Measurements from ENCODE around the gene C1orf115.
"Not testable (repeated sequence)": the region's sequence is repeated elsewhere in the genome, so short reads cannot be mapped to it uniquely, and the experiment has no call there.

C1orf115 gene

GRCh38 chr1:220695426-220695825 lies 5.3 kb downstream of the C1orf115 start:
- DNase-seq: no peak

GRCh38 chr1:220696226-220696862 lies 6.2 kb downstream of the C1orf115 start:
- DNase-seq: no peak

DNA sequence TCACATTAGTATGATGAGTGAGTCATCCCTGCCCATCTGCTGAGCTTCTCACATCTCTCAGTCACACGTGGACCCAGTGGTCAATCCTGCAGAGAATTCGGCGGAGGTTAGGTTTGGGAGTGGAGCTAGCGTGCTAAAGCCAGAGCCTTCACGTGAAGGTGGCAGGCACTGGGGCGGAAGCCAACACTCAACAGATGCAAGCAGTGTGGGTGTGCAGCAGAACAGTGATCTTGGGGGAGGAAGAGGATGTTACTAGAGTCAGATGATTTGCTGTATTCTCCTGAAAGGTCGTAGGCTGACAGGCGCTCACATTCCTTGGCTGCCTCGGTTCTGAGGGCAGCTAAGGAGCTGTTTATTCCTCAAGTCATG lies 6.7 kb downstream of the C1orf115 start:
- no peak for DNase-seq

- DNase-seq: no peak
Measured at GRCh38 chr1:220697326-220697725, 7.2 kb downstream of the C1orf115 start.

GRCh38 chr1:220698607-220699016 lies 8.4 kb downstream of the C1orf115 start:
- DNase-seq: no peak

DNA sequence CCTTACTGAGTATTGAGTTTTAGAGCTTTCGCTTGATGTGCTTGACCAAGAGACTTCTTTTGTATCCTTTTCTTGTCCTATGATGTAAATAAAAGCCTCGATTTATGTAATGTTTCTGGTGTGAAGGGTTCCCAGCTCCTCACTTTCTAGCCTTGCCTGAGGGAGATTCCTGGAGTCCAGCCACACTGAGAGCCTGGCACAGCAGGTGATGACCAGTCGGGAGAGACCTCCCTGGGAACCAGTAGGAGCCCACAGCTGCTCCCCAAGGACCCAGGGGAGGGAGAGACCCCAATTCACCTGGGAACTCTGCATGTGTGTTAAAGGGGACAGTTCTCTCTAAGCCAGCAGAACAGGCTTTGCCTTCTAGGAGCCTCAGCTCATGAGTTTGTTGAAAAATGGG lies 8.9 kb downstream of the C1orf115 start:
- DNase-seq: no peak

GRCh38 chr1:220700556-220701179 lies 10.5 kb downstream of the C1orf115 start:
- no peak for DNase-seq

DNA sequence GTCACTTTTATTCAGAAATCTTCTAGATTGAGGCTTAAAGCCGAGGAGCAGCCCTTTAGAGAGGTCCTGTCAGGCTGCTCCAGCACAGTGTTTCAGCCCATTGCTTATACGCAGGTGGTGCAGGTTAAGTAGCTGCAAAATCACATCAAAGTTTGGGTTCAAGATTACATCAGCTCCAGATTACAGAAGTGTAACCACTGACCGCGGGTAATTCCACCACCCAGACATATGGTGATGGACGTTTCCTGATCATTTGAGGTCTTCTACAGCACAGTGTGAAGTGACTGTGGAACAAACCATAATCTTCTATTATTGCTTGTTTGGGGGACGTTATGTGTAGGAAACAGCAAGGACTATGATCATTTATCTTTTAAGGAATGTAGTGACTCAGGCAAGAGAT lies 11.8 kb downstream of the C1orf115 start:
- no peak for DNase-seq

DNA sequence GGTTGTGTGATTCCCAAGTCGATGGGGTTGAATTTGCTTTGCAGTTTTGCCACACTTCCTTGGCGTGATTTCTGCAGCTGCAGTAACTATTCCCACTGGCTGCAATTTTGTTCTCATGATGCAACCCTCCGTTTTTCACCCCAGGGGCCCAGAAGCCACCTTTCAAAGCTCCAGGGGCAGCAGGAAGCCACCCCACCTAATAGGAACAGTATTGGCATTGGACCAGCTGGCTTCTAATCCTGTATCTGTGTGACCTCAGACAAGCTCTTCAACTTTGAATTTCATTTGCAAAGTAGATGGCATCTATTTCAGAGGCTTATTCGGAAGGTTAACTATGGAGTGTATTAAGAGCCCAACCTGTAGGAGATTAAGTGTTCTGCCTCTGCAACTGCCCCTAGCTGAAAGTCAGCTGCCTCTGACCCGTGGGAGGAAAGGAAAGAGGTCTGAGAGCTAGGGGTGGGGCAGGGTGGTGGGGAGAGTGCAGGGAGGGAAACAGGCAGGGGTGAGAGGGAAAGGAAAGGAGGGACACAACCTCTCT lies 12.6 kb downstream of the C1orf115 start:
- DNase-seq: no peak

DNA sequence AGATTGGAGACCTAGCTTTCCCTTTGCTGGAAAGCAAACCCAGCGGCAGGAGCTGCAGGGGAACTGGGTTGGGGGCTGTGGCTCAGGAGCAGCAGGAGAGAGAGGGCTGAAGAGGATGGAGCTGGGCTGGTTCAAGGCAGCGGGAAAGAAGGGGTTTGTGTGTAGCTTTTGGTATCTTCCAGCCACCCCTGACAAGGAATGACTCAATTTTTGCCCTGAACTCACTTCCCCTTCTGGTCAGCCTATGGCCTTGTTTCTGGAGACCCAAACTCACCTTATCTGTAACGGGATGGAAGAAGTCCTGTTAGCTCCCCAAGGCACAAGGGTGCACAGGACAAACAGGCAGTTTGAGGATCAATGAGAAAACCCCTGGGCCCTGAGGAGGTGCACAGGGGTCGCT lies 13.1 kb downstream of the C1orf115 start:
- no peak for DNase-seq

DNA sequence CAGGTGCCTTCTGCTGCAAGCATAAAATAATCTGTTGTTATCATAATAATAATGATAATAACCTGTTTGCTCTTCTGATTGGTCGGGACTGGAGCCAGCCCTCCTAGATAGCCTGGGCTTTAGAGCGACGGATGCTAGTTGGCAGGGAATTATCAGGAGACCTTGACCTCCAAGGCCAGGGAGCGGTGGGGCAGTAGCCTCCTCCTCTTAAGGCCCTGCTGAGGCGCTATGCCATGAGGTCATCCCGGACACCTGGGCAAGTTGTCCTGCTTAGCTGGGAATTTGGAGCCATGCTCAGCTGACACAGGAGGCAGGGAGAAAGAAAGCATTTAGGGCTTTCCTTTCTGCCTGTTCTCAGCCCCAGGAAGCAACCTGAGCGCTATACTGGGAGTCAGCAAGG lies 15.6 kb downstream of the C1orf115 start:
- DNase-seq: no peak

DNA sequence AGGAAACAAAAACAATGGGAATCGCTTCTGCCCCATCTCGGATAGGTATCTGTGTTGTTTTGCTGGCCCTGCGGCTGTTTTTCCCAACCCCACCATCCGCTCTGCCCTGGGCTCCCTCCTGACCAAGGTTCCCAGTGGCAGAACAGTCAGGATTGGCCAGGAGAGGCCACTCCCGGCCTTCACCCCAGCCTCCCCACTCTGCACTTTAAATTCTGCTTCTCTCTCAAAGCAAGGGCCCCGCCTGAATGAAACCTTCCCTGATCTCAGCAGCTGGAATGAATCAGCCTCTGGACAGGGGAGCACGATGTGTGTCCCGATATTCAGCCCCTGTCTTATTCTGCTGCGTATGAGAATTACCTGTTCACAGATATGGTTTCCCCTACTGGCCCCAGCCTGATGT lies 16.3 kb downstream of the C1orf115 start:
- no peak for DNase-seq

DNA sequence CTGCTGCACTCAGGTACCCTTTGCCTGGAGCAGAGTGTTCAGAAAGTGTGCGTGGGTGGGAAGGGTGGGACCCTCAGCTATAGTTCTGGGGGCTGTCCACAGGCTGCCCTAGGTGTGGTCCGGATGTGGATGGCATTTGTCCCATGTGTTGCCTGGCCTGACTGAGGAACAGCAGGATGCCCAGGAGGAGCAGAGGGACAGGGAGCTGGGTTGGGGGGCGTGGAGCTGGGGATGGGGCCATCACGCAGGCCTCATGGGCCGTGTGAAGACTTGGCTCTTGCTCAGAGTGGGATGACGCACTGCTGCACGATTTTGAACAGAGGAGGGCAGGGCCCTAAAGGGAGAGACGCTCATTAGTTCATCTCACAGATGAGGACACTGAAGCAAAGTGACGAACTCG lies 17.0 kb downstream of the C1orf115 start:
- DNase-seq: no peak

- no peak for DNase-seq
Measured at GRCh38 chr1:220708244-220708643, 18.1 kb downstream of the C1orf115 start.

- peak; percentile 57 for DNase-seq
Measured at GRCh38 chr1:220708936-220709801, 19.0 kb downstream of the C1orf115 start.

DNA sequence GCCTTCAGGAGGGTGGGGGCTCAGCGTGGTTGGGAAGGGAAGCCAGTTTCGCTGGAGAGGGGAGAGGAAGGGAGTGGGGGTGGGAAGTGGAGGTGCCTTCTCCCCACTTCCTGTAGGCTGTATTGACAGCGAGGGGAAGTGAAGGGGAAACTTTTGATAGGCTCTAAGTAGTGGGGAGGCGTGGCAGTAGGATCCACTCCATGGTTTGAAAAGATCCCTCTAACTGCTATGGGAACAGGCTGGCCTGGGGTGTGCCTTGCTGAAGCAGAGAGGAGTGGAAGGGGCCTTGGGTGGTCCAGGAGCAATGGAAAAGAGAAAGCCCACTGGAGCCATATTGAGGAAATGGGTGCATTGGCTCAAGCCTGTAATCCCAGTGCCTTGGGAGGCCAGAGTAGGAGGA lies 20.2 kb downstream of the C1orf115 start:
- DNase-seq: no peak

DNA sequence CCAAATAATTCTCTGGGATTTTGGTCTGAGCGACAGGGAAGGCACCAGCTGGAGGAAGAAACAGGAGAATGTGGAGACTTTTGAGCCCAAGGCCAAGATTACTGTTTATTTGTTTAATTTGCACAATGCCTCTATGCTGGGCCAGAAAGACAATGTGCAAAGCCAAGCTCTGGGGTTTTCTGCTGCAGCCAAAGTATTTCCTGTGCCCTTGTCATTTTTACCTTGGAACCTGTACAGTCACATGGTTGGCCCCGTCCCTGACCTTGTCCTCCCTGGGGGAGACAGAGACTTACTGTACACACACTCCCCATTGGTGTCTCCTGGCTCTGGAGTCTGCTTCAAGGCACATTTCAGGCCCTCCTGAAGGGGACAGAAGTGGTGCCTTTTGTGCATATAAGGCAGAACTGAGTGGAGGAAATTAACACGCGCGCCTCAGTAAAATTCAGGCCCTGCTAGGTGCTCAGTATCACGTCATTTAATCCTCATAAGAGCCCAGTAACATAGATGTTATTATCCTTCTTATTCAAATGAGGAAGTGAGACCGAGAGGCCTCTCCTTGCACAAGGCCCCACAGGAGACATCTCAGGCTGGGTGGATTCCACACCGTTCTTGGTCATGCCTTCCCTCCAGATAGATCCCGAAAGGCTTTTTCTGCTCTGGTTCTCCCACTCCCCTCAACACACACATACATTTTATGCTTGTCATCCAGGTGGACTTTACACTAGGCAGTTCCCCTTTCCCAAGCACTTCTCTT lies 21.1 kb downstream of the C1orf115 start:
- DNase-seq: no peak

DNA sequence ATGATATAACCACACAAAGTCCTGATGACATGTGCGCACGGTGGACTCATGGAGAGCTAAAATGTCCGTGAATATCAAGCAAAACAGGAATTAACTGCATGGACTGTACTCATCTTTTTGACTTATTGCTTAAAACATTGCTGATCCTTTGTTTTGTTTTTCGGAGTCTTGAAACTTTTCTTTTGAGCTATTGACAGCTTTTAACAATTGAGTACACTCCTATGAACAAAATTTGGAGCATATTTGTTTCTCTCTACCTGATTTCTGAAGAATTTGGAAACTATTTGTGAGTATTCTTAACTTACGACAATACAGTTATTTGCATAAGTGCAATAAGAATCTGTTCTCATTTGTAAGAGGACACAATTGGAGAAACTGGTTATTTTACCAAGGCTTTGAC lies 25.8 kb downstream of the C1orf115 start:
- DNase-seq: not testable (repeated sequence)

GRCh38 chr1:220717800-220718640 lies 27.9 kb downstream of the C1orf115 start:
- DNase-seq: no peak

DNA sequence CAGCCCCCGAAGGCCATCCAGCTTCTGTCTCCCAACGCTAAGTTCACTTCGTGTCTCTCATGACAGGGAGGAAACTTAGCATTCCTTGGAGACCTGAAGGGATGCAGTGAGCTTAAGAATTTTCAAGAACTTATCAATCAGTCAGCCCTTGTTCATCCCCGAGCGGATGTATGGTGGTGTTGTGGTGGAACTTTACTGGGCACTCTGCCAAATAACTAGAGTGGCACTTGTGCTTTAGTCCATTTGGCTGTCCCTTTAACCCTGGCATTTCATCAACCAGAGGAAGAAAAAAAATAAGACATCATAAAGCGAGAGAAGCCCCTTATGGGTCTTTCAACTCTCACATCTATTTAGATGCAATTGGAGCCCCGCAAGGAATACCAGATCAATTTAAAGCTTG lies 31.1 kb downstream of the C1orf115 start:
- DNase-seq: not testable (repeated sequence)

- DNase-seq: no peak
Measured at GRCh38 chr1:220726634-220727033, 36.5 kb downstream of the C1orf115 start.

DNA sequence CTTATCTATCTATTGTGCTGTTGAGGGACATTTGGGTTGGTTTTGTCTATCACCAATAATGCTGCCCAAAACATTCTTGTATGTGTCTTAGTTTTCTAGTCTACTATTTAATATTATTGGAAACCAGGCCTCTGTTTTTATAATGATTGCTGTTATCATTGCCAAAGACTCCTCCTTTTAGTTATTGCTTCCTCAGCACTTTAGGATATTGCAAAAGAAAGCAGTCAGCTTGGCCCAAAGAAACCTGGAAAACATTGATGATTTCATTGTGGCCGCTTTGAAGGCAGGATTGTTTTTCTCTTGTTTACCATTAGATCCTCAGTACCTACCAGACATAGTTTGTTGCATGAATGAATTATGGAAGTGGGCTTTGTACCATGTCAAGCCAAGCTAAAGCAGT lies 37.4 kb downstream of the C1orf115 start:
- no peak for DNase-seq
